Liver (tissue), 9 donors: ENCODE measurements around the gene MLKL. TPM values are rescaled to one million over a fixed set of nuclear protein-coding genes. Genes with fewer than 3 reads are reported as not detected.

Experiments
- DNase-seq: peaks from one replicate; pipeline ENCODE4 v3.0.0-alpha.2; 2017; ENCODE audit warnings: low spot score
- H3K27ac ChIP-seq, 2 donors: one replicate each; pipeline ENCODE4 v1.7.0; 2013; ENCODE audit warnings: inconsistent platforms in 2 of 2, low read length in 2 of 2, control low read depth in 1 of 2, low read depth in 1 of 2, mild to moderate bottlenecking in 1 of 2
- H3K27me3 ChIP-seq, 4 donors: one replicate each; pipeline versions ENCODE4 v1.6.1 to v1.7.0; 2013; ENCODE audit warnings: low read length in 3 of 4, inconsistent platforms in 1 of 4, mild to moderate bottlenecking in 1 of 4, moderate library complexity in 1 of 4; ENCODE audit not compliant: control insufficient read depth in 4 of 4, insufficient read depth in 4 of 4
- H3K36me3 ChIP-seq, 4 donors: one replicate each; pipeline versions ENCODE4 v1.6.1 to v1.7.0; 2013; ENCODE audit warnings: low read length in 3 of 4, mild to moderate bottlenecking in 3 of 4, low read depth in 1 of 4, moderate library complexity in 1 of 4; ENCODE audit not compliant: control insufficient read depth in 4 of 4, insufficient read depth in 3 of 4
- H3K4me1 ChIP-seq, 4 donors: one replicate each; pipeline versions ENCODE4 v1.6.1 to v1.7.0; 2013; ENCODE audit warnings: low read length in 3 of 4, mild to moderate bottlenecking in 3 of 4, moderate library complexity in 1 of 4; ENCODE audit not compliant: control insufficient read depth in 4 of 4, insufficient read depth in 4 of 4
- H3K4me3 ChIP-seq, 3 donors: one replicate each; pipeline versions ENCODE4 v1.6.1 to v1.7.0; 2013; ENCODE audit warnings: low read length in 3 of 3, control low read depth in 1 of 3, low read depth in 1 of 3, mild to moderate bottlenecking in 1 of 3
- H3K9ac ChIP-seq, 2 donors: one replicate each; pipeline ENCODE4 v1.7.0; 2013; ENCODE audit warnings: low read length in 2 of 2, mild to moderate bottlenecking in 2 of 2, moderate library complexity in 2 of 2, control low read depth in 1 of 2, low read depth in 1 of 2
- H3K9me3 ChIP-seq, 4 donors: one replicate each; pipeline versions ENCODE4 v1.6.1 to v1.7.0; 2013; ENCODE audit warnings: low read length in 3 of 4; ENCODE audit not compliant: control insufficient read depth in 4 of 4
- ATF3 ChIP-seq: IDR thresholded peaks from 2 replicates; pipeline ENCODE4 v1.6.1; 2016; ENCODE audit warnings: antibody characterized with exemption
- CTCF ChIP-seq: fragments of 150-350 bp; IDR thresholded peaks from 2 replicates; pipeline ENCODE4 v1.5.1; 2017; ENCODE audit warnings: improper control_type of control experiment, low read depth, low read length; ENCODE audit not compliant: missing input control
- EGR1 ChIP-seq, 2 donors: IDR thresholded peaks; 2 replicates each; pipeline ENCODE4 v1.6.1; 2016 to 2018; ENCODE audit warnings: antibody characterized with exemption in 2 of 2, low read depth in 2 of 2
- FOXA1 ChIP-seq: IDR thresholded peaks from 2 replicates; pipeline ENCODE4 v1.6.1; 2016; ENCODE audit warnings: antibody characterized with exemption
- FOXA2 ChIP-seq: IDR thresholded peaks from 2 replicates; pipeline ENCODE4 v1.6.1; 2016; ENCODE audit warnings: antibody characterized with exemption
- GABPA ChIP-seq, 2 donors: IDR thresholded peaks in 1 of 2; conservative IDR thresholded peaks in 1 of 2; 2 replicates each; pipeline ENCODE4 v1.6.1; 2016; ENCODE audit warnings: antibody characterized with exemption in 2 of 2, mild to moderate bottlenecking in 1 of 2, moderate library complexity in 1 of 2
- HNF4A ChIP-seq, 2 donors: conservative IDR thresholded peaks; 2 replicates each; pipeline ENCODE4 v1.6.1; 2016; ENCODE audit warnings: antibody characterized with exemption in 2 of 2, mild to moderate bottlenecking in 2 of 2
- HNF4G ChIP-seq: IDR thresholded peaks from 2 replicates; pipeline ENCODE4 v1.6.1; 2016; ENCODE audit warnings: antibody characterized with exemption
- JUND ChIP-seq, 2 donors: IDR thresholded peaks; 2 replicates each; pipeline ENCODE4 v1.6.1; 2016; ENCODE audit warnings: antibody characterized with exemption in 2 of 2
- MAX ChIP-seq: IDR thresholded peaks from 2 replicates; pipeline ENCODE4 v1.6.1; 2016; ENCODE audit warnings: antibody characterized with exemption
- NR2F2 ChIP-seq: IDR thresholded peaks from 2 replicates; pipeline ENCODE4 v1.6.1; 2016; ENCODE audit warnings: antibody characterized with exemption
- RAD21 ChIP-seq, 2 donors: IDR thresholded peaks; 2 replicates each; pipeline ENCODE4 v1.6.1; 2016; ENCODE audit warnings: antibody characterized with exemption in 2 of 2, mild to moderate bottlenecking in 2 of 2
- REST ChIP-seq: IDR thresholded peaks from 2 replicates; pipeline ENCODE4 v1.6.1; 2016; ENCODE audit warnings: antibody characterized with exemption, mild to moderate bottlenecking
- RXRA ChIP-seq, 2 donors: IDR thresholded peaks; 2 replicates each; pipeline ENCODE4 v1.6.1; 2017 to 2018; ENCODE audit warnings: antibody characterized with exemption in 2 of 2, mild to moderate bottlenecking in 1 of 2
- SP1 ChIP-seq: IDR thresholded peaks from 2 replicates; pipeline ENCODE4 v1.6.1; 2018; ENCODE audit warnings: antibody characterized with exemption, mild to moderate bottlenecking
- TAF1 ChIP-seq: conservative IDR thresholded peaks from 2 replicates; pipeline ENCODE4 v1.6.1; 2016; ENCODE audit warnings: antibody characterized with exemption, mild to moderate bottlenecking
- YY1 ChIP-seq: IDR thresholded peaks from 2 replicates; pipeline ENCODE4 v1.6.1; 2016; ENCODE audit warnings: antibody characterized with exemption, mild to moderate bottlenecking
- ZBTB33 ChIP-seq: IDR thresholded peaks from 2 replicates; pipeline ENCODE4 v1.6.1; 2016; ENCODE audit warnings: antibody characterized with exemption
- WGBS: extraction: QIAGEN DNeasy Blood & Tissue Kit; methylation state at CpG from one replicate; pipeline ENCODE4 v1.1.7; 2013; 5-methylcytosine and 5-hydroxymethylcytosine counted together
- polyA plus RNA-seq, 2 donors: library from polyadenylated mRNA; stranded (reverse) in 1 of 2; unstranded in 1 of 2; fragments of 200-250 nt in 1 of 2; fragments of >200 nt in 1 of 2; fragmentation: Nextera tagmentation in 1 of 2; extraction: Ambion mirVana in 1 of 2; gene quantifications; one replicate each; pipeline versions ENCODE4 v1.2.1 to v1.2.3, GENCODE V29; 2013 to 2015
- total RNA-seq, 2 donors: library from RNA; depleted of rRNA; stranded (reverse); fragments of >200 nt; gene quantifications; one replicate each; pipeline ENCODE4 v1.2.3, GENCODE V29; 2014
- donor health status: healthy.
- donor health status: healthy.
- donor health status: healthy.
- donor health status: healthy.
- donor health status: healthy.

MLKL gene
- total and polyA plus RNA-seq, 4 donors: 2.5 to 7.6 (median 3.6) TPM

GRCh38 chr16:74738113-74738541 lies 37.5 kb upstream of the MLKL start:
- Histone ChIP-seq H3K27ac (no peak overlapping the region), H3K27me3 (peaks cover 0 to 4% (median 0%) of the 10 kb centered on the region in 4 donors), H3K4me1 (no peaks in the 10 kb centered on the region), H3K9me3 (no peaks in the 10 kb centered on the region), H3K9ac (no peak overlapping the region), H3K4me3 (no peak overlapping the region), H3K36me3 (no peaks in the 10 kb centered on the region)
- 55% methylated on average over 10 of the region's 10 CpGs for WGBS
- no peak for TF ChIP-seq EGR1 (IDR thresholded peaks at IDR 0.05; ENCODE audit: low read depth in 2 of 2)
- TF ChIP-seq ZBTB33: no peak
- no peak for TF ChIP-seq NR2F2
- TF ChIP-seq FOXA2: no peak
- TF ChIP-seq TAF1: no peak
- no peak for TF ChIP-seq JUND (IDR thresholded peaks at IDR 0.05)
- no peak for TF ChIP-seq YY1
- TF ChIP-seq GABPA (IDR thresholded peaks at IDR 0.05 in 1 of 2, conservative IDR thresholded peaks at IDR 0.05 in 1 of 2): no peak
- TF ChIP-seq HNF4A (conservative IDR thresholded peaks at IDR 0.05): no peak
- no peak for TF ChIP-seq MAX
- no peak for TF ChIP-seq SP1
- no peak for TF ChIP-seq RAD21 (IDR thresholded peaks at IDR 0.05)
- TF ChIP-seq HNF4G: no peak
- no peak for TF ChIP-seq REST
- no peak for TF ChIP-seq CTCF
- no peak for DNase-seq

GRCh38 chr16:74737521-74737920 lies 36.9 kb upstream of the MLKL start:
- Histone ChIP-seq H3K27ac (no peak overlapping the region), H3K4me1 (no peaks in the 10 kb centered on the region), H3K36me3 (no peaks in the 10 kb centered on the region), H3K27me3 (peaks cover 0 to 4% (median 0%) of the 10 kb centered on the region in 4 donors), H3K9me3 (no peaks in the 10 kb centered on the region), H3K4me3 (no peak overlapping the region), H3K9ac (no peak overlapping the region)
- no peak for DNase-seq
- 77% methylated on average over 6 of the region's 6 CpGs for WGBS
- no peak for TF ChIP-seq ATF3
- no peak for TF ChIP-seq SP1
- no peak for TF ChIP-seq HNF4G
- TF ChIP-seq EGR1 (IDR thresholded peaks at IDR 0.05; ENCODE audit: low read depth in 2 of 2): no peak
- no peak for TF ChIP-seq RXRA (IDR thresholded peaks at IDR 0.05)
- no peak for TF ChIP-seq JUND (IDR thresholded peaks at IDR 0.05)
- no peak for TF ChIP-seq YY1
- TF ChIP-seq NR2F2: no peak
- no peak for TF ChIP-seq GABPA (IDR thresholded peaks at IDR 0.05 in 1 of 2, conservative IDR thresholded peaks at IDR 0.05 in 1 of 2)
- no peak for TF ChIP-seq FOXA2
- no peak for TF ChIP-seq REST
- TF ChIP-seq ZBTB33: no peak
- no peak for TF ChIP-seq FOXA1
